LNCAP (cell line): Measurements from ENCODE around the gene UBE2G2.

ENCODE experiments used
- CTCF ChIP-seq: fragments of 450-650 bp; IDR thresholded peaks from 2 replicates; pipeline ENCODE4 v1.5.1; 2017; ENCODE audit warnings: mild to moderate bottlenecking

UBE2G2 gene

GRCh38 chr21:44740742-44741141, 60.9 kb downstream of the UBE2G2 start:
- TF ChIP-seq CTCF: no peak

GRCh38 chr21:44739316-44739715, 62.3 kb downstream of the UBE2G2 start:
- no peak for TF ChIP-seq CTCF

- no peak for TF ChIP-seq CTCF
These were observed 63.0 kb downstream of the UBE2G2 start for GRCh38 chr21:44738621-44739020.

DNA sequence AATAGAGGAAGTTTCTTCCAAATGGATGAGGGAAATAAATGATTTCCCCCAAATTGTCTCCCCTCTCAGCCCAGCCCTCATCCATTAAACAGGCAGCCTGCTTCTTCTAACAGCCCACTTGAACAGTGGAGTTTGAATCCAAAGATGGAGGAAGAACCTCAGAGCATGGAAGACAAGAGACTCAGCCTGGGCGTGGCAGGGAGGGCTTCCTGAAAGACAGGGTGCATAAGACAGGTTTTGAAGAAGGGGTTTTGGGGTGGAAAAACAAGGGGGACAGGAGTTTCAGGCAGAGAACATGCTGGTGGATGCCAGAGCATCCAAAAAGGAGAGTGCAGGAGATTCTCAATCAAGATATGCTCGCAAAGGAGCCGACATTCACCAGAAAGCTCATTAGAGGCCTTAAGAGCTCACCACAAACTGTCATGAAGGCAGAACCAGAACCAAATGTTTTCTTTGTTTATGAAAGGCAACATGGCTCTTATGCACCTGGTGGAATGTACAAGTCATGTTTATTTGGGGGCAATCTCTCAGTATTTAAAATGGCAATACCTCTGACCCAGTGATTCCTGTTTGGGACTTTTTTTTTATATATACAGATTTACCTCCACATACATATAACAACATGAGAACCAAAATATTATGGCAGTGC, 63.8 kb downstream of the UBE2G2 start:
- no peak for TF ChIP-seq CTCF

GRCh38 chr21:44736291-44737004, 65.2 kb downstream of the UBE2G2 start:
- TF ChIP-seq CTCF: no peak

- no peak for TF ChIP-seq CTCF
These were observed 65.8 kb downstream of the UBE2G2 start for GRCh38 chr21:44735821-44736220.

GRCh38 chr21:44734841-44735240, 66.8 kb downstream of the UBE2G2 start:
- no peak for TF ChIP-seq CTCF
